GM08714 (cell line): ENCODE results near the gene DSTYK.
"Not testable (repeated sequence)": the region's sequence is repeated elsewhere in the genome, so short reads cannot be mapped to it uniquely, and the experiment has no call there.

Experiments
- H3K4me3 ChIP-seq: fragments of 200-500 bp; sonication (Bioruptor generic); 2 replicates; pipeline ENCODE4 v1.5.1; 2014; ENCODE audit warnings: mild to moderate bottlenecking, low read length, inconsistent platforms
- ZNF274 ChIP-seq: IDR thresholded peaks from 2 replicates; pipeline ENCODE4 v1.6.1; 2012; ENCODE audit warnings: mild to moderate bottlenecking, low read depth, low read length

The DSTYK gene

DNA sequence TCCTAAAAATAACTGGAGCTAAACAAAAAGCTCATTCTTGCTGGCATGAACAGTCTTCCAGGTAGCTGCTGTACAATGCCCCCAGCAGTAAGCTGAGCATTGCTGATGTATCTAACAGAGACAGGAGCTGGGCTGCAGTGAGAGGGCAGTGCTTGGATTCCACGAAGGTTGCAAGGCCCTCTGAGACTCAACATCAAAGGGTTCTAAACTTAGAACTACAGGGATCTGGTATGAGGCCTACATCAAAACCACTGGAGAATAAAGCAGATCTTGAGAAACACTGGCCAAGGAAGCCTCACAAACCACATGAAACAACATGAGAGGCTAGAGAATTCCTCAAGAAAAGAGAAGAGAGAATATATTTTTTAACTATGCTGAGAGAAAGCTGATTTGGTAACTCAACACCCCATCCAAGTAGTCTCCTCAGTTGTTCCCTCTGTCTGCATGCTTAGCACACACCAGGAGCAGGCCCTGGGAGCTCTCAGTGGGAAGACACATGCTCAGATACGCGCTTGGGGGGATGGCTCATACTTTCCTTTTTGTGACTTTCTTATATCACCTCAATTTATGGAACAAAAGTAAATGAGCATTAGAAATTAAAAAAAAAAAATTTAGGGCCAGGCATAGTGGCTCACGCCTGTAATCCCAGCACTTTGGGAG lies 27.7 kb downstream of the DSTYK start:
- H3K4me3 ChIP-seq, result no peak overlapping the region
- no peak for TF ChIP-seq ZNF274

DNA sequence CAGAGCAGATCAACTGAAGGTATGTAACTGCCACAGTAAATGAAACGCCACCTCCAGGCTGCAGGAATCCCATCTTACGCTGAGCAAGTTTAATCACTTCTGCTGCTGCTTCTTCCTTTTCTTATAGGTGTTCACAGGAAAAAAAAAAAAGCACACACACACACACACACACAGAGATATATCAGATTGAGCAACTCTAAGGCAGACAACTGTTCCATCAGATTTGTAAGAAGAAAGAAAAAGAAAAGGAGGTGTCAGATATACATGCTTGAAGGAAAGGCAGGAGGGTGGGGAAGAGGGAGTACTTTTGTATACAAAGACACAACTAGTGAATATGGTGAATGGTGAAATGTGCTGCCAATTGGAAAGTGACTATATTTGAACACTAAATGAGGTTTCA lies 28.6 kb downstream of the DSTYK start:
- no peak for TF ChIP-seq ZNF274
- no peak overlapping the region for H3K4me3 ChIP-seq

GRCh38 chr1:205180331-205180730 lies 31.2 kb downstream of the DSTYK start:
- not testable (repeated sequence) for H3K4me3 ChIP-seq

- no peak for TF ChIP-seq ZNF274
These were observed 31.7 kb downstream of the DSTYK start for GRCh38 chr1:205179842-205180241.

GRCh38 chr1:205172729-205173366 lies 38.7 kb downstream of the DSTYK start:
- no peak for TF ChIP-seq ZNF274
- no peak overlapping the region for H3K4me3 ChIP-seq

More at GRCh38 chr1:205179842-205180241, 31.7 kb downstream of the DSTYK start:
- H3K4me3 ChIP-seq, result no peak overlapping the region

GRCh38 chr1:205171369-205171768 lies 40.1 kb downstream of the DSTYK start:
- H3K4me3 ChIP-seq, result no peak overlapping the region
- no peak for TF ChIP-seq ZNF274

DNA sequence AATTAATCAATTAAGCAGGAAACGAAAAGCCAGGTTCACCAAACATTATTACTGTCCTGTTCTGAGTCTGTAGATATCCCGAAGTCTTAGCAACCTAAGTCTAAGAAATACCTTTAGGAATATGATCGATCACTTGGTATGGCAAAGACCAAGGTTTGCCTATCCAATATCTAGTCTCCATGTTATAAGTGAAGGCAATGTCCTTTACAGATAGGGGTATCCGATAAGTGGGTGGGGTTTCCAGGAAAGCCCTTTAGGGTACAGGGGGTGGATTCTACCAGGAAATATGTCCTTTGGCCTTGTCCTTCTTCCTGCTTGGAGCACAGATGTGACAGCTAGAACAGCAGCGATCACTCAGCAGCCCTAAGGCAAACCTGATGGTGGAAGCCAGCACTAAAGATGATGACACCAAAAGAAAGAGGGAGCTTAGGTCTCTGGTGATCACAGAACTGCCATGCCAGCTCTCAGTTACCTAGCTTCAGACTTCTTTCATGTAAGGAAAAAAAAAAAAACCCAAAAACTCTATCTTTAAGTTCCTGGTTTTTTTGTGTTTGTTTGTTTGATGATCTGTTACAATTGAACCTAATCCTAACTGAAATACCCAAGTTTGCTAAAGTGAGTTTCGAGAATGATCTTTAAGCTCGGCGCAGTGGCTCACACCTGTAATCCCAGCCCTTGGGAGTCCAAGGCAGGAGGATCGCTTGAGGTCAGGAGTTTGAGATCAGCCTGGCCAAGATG lies 40.8 kb downstream of the DSTYK start:
- no peak for TF ChIP-seq ZNF274
- no peak overlapping the region for H3K4me3 ChIP-seq

GRCh38 chr1:205169248-205169647 lies 42.3 kb downstream of the DSTYK start:
- no peak for TF ChIP-seq ZNF274

DNA sequence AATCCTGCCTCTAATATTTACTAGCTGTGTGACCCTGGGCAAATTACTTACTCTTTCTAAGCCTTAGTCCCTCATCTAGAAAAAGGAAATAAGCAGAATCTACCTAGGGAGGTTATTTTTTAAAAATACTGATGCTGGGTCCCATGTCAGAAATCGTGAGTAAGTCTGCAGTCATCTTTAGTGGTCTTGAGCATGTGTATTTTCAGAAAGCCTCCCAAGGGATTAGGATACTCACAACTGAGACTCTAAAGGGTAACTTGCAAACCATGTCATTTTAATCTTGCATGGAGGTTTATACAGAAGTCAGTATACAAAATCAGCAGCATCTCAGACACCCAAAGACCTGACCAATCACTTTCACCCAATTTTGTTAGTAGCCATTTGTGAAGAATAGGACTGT lies 43.2 kb downstream of the DSTYK start:
- TF ChIP-seq ZNF274, result no peak
- H3K4me3 ChIP-seq, result no peak overlapping the region

More at GRCh38 chr1:205169248-205169647, 42.3 kb downstream of the DSTYK start:
- no peak overlapping the region for H3K4me3 ChIP-seq

DNA sequence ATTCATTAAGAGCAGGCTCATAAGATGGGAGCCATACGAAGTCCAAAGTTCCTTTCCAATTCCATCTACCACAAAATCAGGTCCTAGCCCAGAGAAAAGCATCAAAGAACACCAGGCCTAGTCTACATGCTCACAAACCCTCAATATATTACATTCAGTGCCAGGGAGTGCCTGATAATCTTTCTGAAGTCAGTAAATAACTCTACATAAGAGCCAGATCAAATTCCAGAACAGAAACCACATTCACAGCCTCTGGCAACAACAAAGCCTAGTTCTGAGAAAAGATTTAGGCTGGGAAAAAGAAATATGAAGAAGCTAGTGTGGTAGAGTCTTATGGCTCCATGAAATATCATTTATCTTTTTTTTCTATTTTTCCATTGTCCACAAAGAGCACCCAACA lies 49.2 kb downstream of the DSTYK start:
- H3K4me3 ChIP-seq, result no peak overlapping the region
- TF ChIP-seq ZNF274, result no peak

- no peak overlapping the region for H3K4me3 ChIP-seq
- no peak for TF ChIP-seq ZNF274
These were observed 50.4 kb downstream of the DSTYK start for GRCh38 chr1:205161076-205161475.

GRCh38 chr1:205158048-205158616 lies 53.4 kb downstream of the DSTYK start:
- no peak overlapping the region for H3K4me3 ChIP-seq
- TF ChIP-seq ZNF274, result no peak

- H3K4me3 ChIP-seq, result not testable (repeated sequence)
These were observed 55.7 kb downstream of the DSTYK start for GRCh38 chr1:205155665-205156377.

DNA sequence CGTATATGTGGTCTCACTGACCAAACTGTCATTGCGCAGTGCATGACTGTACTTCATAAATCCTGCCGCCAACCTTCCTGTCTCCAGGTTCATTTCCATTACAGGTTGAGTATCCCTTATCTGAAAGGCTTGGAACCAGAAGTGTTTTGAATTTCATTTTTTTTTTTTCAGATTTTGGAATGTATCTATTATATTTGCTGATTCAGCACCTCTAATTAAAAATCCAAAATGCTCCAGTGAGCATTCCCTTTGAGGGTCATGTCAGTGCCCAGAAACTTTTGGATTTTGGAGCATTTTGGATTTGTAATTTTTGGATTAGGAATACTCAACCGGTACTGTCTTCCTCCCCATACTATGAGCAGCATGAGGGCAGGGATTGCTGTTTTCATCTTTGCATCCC lies 59.0 kb downstream of the DSTYK start:
- TF ChIP-seq ZNF274, result no peak
- H3K4me3 ChIP-seq, result no peak overlapping the region
